Measurements from ENCODE around the gene NDUFAB1. TPM values are rescaled to one million over a fixed set of nuclear protein-coding genes. Genes with fewer than 3 reads are reported as not detected.
"Not testable (repeated sequence)": the region's sequence is repeated elsewhere in the genome, so short reads cannot be mapped to it uniquely, and the experiment has no call there.

The NDUFAB1 gene
- total RNA-seq, 4 donors from 2014 or later: 48.0 to 161 (median 59.0) TPM

GRCh38 chr16:23584186-23585076, 11.7 kb downstream of the NDUFAB1 start:
- H3K4me1 ChIP-seq: no peaks in the 10 kb centered on the region
- no peak overlapping the region for H3K27ac ChIP-seq
- TF ChIP-seq POLR2A (IDR thresholded peaks at IDR 0.05): no peak
- TF ChIP-seq CTCF (IDR thresholded peaks at IDR 0.05): no peak
- intact Hi-C loops (cut with DNase I; ENCODE audit: low total_unique reads): no loop called here
- no peaks in the 10 kb centered on the region for H3K27me3 ChIP-seq
- no peaks in the 10 kb centered on the region for H3K36me3 ChIP-seq
- no peak for DNase-seq
- H3K9me3 ChIP-seq: no peaks in the 10 kb centered on the region
- H3K4me3 ChIP-seq: no peak overlapping the region

- H3K4me3 ChIP-seq; H3K27ac ChIP-seq; H3K9me3 ChIP-seq; H3K27me3 ChIP-seq; H3K4me1 ChIP-seq; DNase-seq; intact Hi-C loops (cut with DNase I; ENCODE audit: low total_unique reads); H3K36me3 ChIP-seq: not testable (repeated sequence)
Observed at GRCh38 chr16:23583271-23583670, 12.8 kb downstream of the NDUFAB1 start.

- no peak for DNase-seq
- intact Hi-C loops (cut with DNase I; ENCODE audit: low total_unique reads): no loop called here
- H3K4me3 ChIP-seq: no peak overlapping the region
- H3K36me3 ChIP-seq: no peaks in the 10 kb centered on the region
- H3K4me1 ChIP-seq: no peaks in the 10 kb centered on the region
- no peak overlapping the region for H3K27ac ChIP-seq
- no peaks in the 10 kb centered on the region for H3K27me3 ChIP-seq
- no peaks in the 10 kb centered on the region for H3K9me3 ChIP-seq
- TF ChIP-seq POLR2A (IDR thresholded peaks at IDR 0.05) (no peak), CTCF (IDR thresholded peaks at IDR 0.05) (no peak)
Observed at GRCh38 chr16:23581764-23582163, 14.4 kb downstream of the NDUFAB1 start.

- TF ChIP-seq POLR2A (IDR thresholded peaks at IDR 0.05): no peak
- no peak for TF ChIP-seq CTCF (IDR thresholded peaks at IDR 0.05)
- Histone ChIP-seq H3K27me3 (no peaks in the 10 kb centered on the region), H3K9me3 (no peaks in the 10 kb centered on the region), H3K36me3 (no peaks in the 10 kb centered on the region), H3K4me1 (no peaks in the 10 kb centered on the region), H3K27ac (no peak overlapping the region), H3K4me3 (no peak overlapping the region)
- no peak for DNase-seq
- intact Hi-C loops (cut with DNase I; ENCODE audit: low total_unique reads): no loop called here
Observed at GRCh38 chr16:23580391-23580790, 15.7 kb downstream of the NDUFAB1 start.

GRCh38 chr16:23579371-23579770, 16.7 kb downstream of the NDUFAB1 start:
- no peak overlapping the region for H3K27ac ChIP-seq
- H3K4me1 ChIP-seq: no peaks in the 10 kb centered on the region
- H3K27me3 ChIP-seq: no peaks in the 10 kb centered on the region
- no peaks in the 10 kb centered on the region for H3K36me3 ChIP-seq
- no peak for TF ChIP-seq CTCF (IDR thresholded peaks at IDR 0.05)
- no peak for TF ChIP-seq POLR2A (IDR thresholded peaks at IDR 0.05)
- no peaks in the 10 kb centered on the region for H3K9me3 ChIP-seq
- no peak for DNase-seq
- intact Hi-C loops (cut with DNase I; ENCODE audit: low total_unique reads): no loop called here
- no peak overlapping the region for H3K4me3 ChIP-seq
